ENCODE data around the gene NNAT. TPM values are rescaled to one million over a fixed set of nuclear protein-coding genes. Genes with fewer than 3 reads are reported as not detected.

NNAT gene
- total RNA-seq, 1 experiment from 2014 or later = not detected

DNA sequence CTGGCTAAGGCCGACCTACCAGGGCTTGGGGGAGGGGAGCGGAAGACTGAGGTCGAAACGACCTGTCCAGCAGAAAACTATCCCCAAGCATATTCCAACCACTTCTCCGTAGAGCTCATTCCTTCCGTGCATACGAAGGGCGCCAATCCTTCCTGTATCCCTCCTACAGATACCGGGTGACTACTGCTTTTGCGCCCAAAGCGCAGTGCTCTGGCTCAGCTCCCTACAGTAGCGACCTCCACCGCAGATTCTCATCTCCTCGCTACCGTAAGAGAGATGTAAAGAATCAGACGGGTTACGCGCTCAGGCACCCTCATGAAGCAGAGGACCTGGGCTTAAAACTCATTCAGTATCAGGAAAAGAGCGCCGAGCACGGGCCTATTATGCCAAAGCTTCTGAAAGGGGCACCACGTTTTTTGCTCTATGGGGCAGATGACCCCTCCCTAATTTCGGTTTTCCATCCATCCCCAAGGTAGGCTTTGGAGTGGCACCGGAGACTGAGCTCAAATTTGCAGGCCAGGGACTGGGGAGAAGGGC lies 563 bp upstream of the NNAT start:
- ChIA-PET POLR2A (ENCODE audit: unreplicated experiment) (no interaction called here), CTCF (no interaction called here)
- no peaks in the 10 kb centered on the region for H3K27me3 ChIP-seq (ENCODE audit: insufficient read depth, low read depth)
- no TSS peak for BruUV-seq (replicated peaks)
- H3K79me2 ChIP-seq (ENCODE audit: low read depth) = peaks cover 76% of the 10 kb centered on the region
- peaks cover 76% of the 10 kb centered on the region for H4K20me1 ChIP-seq (ENCODE audit: insufficient read depth)
- H3K9me3 ChIP-seq (ENCODE audit: insufficient read depth, low read depth) = no peaks in the 10 kb centered on the region
- H2AFZ ChIP-seq = no peak overlapping the region
- H3K9me2 ChIP-seq (ENCODE audit: insufficient read depth) = no peaks in the 10 kb centered on the region
- intact Hi-C loops (cut with micrococcal nuclease; ENCODE audit: unreplicated experiment) = no loop called here
- peaks cover 8% of the 10 kb centered on the region; the same call in 1 of the 2 replicates for H3K36me3 ChIP-seq (ENCODE audit: low read depth)
- peaks cover 20% of the 10 kb centered on the region for H3K4me1 ChIP-seq (replicated peaks; ENCODE audit: insufficient read depth)
- TF ChIP-seq CTCF (conservative IDR thresholded peaks at IDR 0.05) (no peak), EZH2 (IDR thresholded peaks at IDR 0.05; ENCODE audit: low read depth) (no peak)
- no peak overlapping the region for H3K4me3 ChIP-seq
- peaks cover 10% of the 10 kb centered on the region; the same call in 1 of the 2 replicates for H3F3A ChIP-seq (ENCODE audit: insufficient read depth, low read depth)
- no peak for DNase-seq
- no peak overlapping the region for H3K4me2 ChIP-seq
- H3K27ac ChIP-seq = no peak overlapping the region

GRCh38 chr20:37522260-37523011 lies 1.4 kb downstream of the NNAT start:
- no peak overlapping the region for H3K4me3 ChIP-seq
- peaks cover 73% of the 10 kb centered on the region for H4K20me1 ChIP-seq (ENCODE audit: insufficient read depth)
- H3K79me2 ChIP-seq (ENCODE audit: low read depth) = peaks cover 90% of the 10 kb centered on the region
- H3K4me1 ChIP-seq (replicated peaks; ENCODE audit: insufficient read depth) = peaks cover 33% of the 10 kb centered on the region
- H2AFZ ChIP-seq = no peak overlapping the region
- DNase-seq = no peak
- no peaks in the 10 kb centered on the region for H3K9me2 ChIP-seq (ENCODE audit: insufficient read depth)
- CTCF ChIA-PET = interaction anchor here (0.7 kb wide), 2 partner anchors 12 to 257 kb away, joined by 3 read pairs; no protein-coding TSS in a partner anchor
- no peak overlapping the region for H3K27ac ChIP-seq
- peaks cover 17% of the 10 kb centered on the region for H3F3A ChIP-seq (ENCODE audit: insufficient read depth, low read depth)
- intact Hi-C loops (cut with micrococcal nuclease; ENCODE audit: unreplicated experiment) = no loop called here
- no peaks in the 10 kb centered on the region for H3K9me3 ChIP-seq (ENCODE audit: insufficient read depth, low read depth)
- no peak overlapping the region for H3K4me2 ChIP-seq
- no TSS peak for BruUV-seq (replicated peaks)
- POLR2A ChIA-PET (ENCODE audit: unreplicated experiment) = no interaction called here
- no peaks in the 10 kb centered on the region for H3K27me3 ChIP-seq (ENCODE audit: insufficient read depth, low read depth)
- TF ChIP-seq EZH2 (IDR thresholded peaks at IDR 0.05; ENCODE audit: low read depth) = no peak
- no peak for TF ChIP-seq CTCF (conservative IDR thresholded peaks at IDR 0.05)
- no peaks in the 10 kb centered on the region; the same call in 1 of the 2 replicates for H3K36me3 ChIP-seq (ENCODE audit: low read depth)

DNA sequence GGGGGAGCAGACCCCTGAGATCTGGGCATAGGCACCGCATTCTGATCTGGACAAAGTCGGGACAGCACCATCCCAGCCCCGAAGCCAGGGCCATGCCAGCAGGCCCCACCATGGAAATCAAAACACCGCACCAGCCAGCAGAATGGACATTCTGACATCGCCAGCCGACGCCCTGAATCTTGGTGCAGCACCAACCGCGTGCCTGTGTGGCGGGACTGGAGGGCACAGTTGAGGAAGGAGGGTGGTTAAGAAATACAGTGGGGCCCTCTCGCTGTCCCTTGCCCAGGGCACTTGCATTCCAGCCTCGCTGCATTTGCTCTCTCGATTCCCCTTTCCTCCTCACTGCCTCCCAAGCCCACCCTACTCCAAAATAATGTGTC lies 2.0 kb downstream of the NNAT start:
- H3K9me2 ChIP-seq (ENCODE audit: insufficient read depth) = no peaks in the 10 kb centered on the region
- BruUV-seq (replicated peaks) = no TSS peak
- H3K4me2 ChIP-seq = no peak overlapping the region
- peaks cover 33% of the 10 kb centered on the region for H3K4me1 ChIP-seq (replicated peaks; ENCODE audit: insufficient read depth)
- H3K4me3 ChIP-seq = no peak overlapping the region
- no peak overlapping the region for H2AFZ ChIP-seq
- H3K36me3 ChIP-seq (ENCODE audit: low read depth) = no peaks in the 10 kb centered on the region
- H4K20me1 ChIP-seq (ENCODE audit: insufficient read depth) = peaks cover 67% of the 10 kb centered on the region
- TF ChIP-seq CTCF (conservative IDR thresholded peaks at IDR 0.05) (no peak), EZH2 (IDR thresholded peaks at IDR 0.05; ENCODE audit: low read depth) (no peak)
- ChIA-PET CTCF (no interaction called here), POLR2A (ENCODE audit: unreplicated experiment) (no interaction called here)
- H3K9me3 ChIP-seq (ENCODE audit: insufficient read depth, low read depth) = no peaks in the 10 kb centered on the region
- H3F3A ChIP-seq (ENCODE audit: insufficient read depth, low read depth) = peaks cover 17% of the 10 kb centered on the region
- intact Hi-C loops (cut with micrococcal nuclease; ENCODE audit: unreplicated experiment) = no loop called here
- no peaks in the 10 kb centered on the region for H3K27me3 ChIP-seq (ENCODE audit: insufficient read depth, low read depth)
- H3K79me2 ChIP-seq (ENCODE audit: low read depth) = peaks cover 87% of the 10 kb centered on the region
- DNase-seq = no peak
- no peak overlapping the region for H3K27ac ChIP-seq

Measured in PC-9 (cell line).